ENCODE results near the gene SUMO4.

Gene SUMO4

GRCh38 chr6:149366267-149366921 is 33.7 kb upstream of the SUMO4 start:
- H3K27me3 ChIP-seq: no peaks in the 10 kb centered on the region
- TF ChIP-seq, protein P1, sequence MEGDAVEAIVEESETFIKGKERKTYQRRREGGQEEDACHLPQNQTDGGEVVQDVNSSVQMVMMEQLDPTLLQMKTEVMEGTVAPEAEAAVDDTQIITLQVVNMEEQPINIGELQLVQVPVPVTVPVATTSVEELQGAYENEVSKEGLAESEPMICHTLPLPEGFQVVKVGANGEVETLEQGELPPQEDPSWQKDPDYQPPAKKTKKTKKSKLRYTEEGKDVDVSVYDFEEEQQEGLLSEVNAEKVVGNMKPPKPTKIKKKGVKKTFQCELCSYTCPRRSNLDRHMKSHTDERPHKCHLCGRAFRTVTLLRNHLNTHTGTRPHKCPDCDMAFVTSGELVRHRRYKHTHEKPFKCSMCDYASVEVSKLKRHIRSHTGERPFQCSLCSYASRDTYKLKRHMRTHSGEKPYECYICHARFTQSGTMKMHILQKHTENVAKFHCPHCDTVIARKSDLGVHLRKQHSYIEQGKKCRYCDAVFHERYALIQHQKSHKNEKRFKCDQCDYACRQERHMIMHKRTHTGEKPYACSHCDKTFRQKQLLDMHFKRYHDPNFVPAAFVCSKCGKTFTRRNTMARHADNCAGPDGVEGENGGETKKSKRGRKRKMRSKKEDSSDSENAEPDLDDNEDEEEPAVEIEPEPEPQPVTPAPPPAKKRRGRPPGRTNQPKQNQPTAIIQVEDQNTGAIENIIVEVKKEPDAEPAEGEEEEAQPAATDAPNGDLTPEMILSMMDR (IDR thresholded peaks at IDR 0.05): no peak
- no peak overlapping the region for H3K4me3 ChIP-seq (ENCODE audit: low read depth in 1 of 2, low read length in 1 of 2)
- no peak overlapping the region for H3K27ac ChIP-seq
- H3K4me1 ChIP-seq (ENCODE audit: control insufficient read depth in 1 of 2, insufficient read depth in 1 of 2, low read depth in 1 of 2, low read length in 1 of 2): peaks cover 0 to 1% of the 10 kb centered on the region in 2 experiments
- H3K9me3 ChIP-seq: no peaks in the 10 kb centered on the region
- peaks cover 15% of the 10 kb centered on the region for H3K36me3 ChIP-seq

DNA sequence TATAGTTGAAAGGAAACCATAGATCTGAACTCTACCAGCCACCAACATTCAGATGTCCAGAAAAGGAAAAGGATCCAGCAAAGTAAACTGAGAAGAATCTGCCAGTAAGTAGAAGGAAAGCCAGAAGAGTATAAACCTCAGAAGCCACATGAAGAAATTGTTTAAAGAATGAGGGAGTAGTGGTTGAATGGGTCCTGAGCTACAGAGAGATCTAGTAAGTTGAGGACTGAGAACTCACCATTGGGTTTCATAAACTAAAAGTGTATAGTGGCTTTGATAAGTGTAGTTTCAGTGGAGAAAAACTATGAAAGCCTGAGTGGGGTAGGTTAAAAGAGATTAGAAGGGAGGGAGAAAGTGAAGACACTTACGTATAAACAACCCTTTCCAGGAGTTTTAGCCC is 32.0 kb upstream of the SUMO4 start:
- peak overlapping the region; percentile 21 for H3K27ac ChIP-seq
- no peak overlapping the region for H3K4me3 ChIP-seq (ENCODE audit: low read depth in 1 of 2, low read length in 1 of 2)
- no peaks in the 10 kb centered on the region for H3K4me1 ChIP-seq (ENCODE audit: control insufficient read depth in 1 of 2, insufficient read depth in 1 of 2, low read depth in 1 of 2, low read length in 1 of 2)
- H3K36me3 ChIP-seq: peaks cover 16% of the 10 kb centered on the region
- H3K9me3 ChIP-seq: no peaks in the 10 kb centered on the region
- TF ChIP-seq, protein P1 (IDR thresholded peaks at IDR 0.05): no peak
- no peaks in the 10 kb centered on the region for H3K27me3 ChIP-seq

DNA sequence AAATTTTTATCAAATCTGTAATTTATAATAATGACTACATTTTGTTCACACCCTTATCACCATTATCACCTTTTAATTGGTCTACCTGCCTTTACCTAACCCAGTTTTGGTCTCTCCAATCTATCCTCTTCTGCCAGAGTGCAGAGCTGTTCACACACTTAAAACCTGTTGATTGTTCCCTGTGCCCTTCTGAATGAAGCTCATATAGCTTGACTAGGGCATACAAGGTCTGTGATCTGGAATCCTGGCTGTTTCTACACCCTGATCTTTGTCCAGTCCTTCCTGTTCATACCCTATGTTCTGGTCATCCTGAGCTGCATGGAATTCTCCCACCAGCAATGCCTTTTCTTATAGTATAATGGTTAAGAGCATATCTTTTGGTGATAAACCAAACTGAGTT is 28.9 kb upstream of the SUMO4 start:
- H3K27me3 ChIP-seq: no peaks in the 10 kb centered on the region
- H3K27ac ChIP-seq: no peak overlapping the region
- TF ChIP-seq, protein P1 (IDR thresholded peaks at IDR 0.05): no peak
- H3K9me3 ChIP-seq: no peaks in the 10 kb centered on the region
- H3K36me3 ChIP-seq: peaks cover 25% of the 10 kb centered on the region
- H3K4me1 ChIP-seq (ENCODE audit: control insufficient read depth in 1 of 2, insufficient read depth in 1 of 2, low read depth in 1 of 2, low read length in 1 of 2): no peaks in the 10 kb centered on the region
- H3K4me3 ChIP-seq (ENCODE audit: low read depth in 1 of 2, low read length in 1 of 2): no peak overlapping the region

- Histone ChIP-seq H3K36me3 (peaks cover 25% of the 10 kb centered on the region), H3K4me1 (ENCODE audit: control insufficient read depth in 1 of 2, insufficient read depth in 1 of 2, low read depth in 1 of 2, low read length in 1 of 2) (no peaks in the 10 kb centered on the region), H3K4me3 (ENCODE audit: low read depth in 1 of 2, low read length in 1 of 2) (no peak overlapping the region), H3K27ac (no peak overlapping the region), H3K27me3 (no peaks in the 10 kb centered on the region), H3K9me3 (no peaks in the 10 kb centered on the region)
- TF ChIP-seq, protein P1 (IDR thresholded peaks at IDR 0.05): no peak
Measured at GRCh38 chr6:149372062-149372461, 28.0 kb upstream of the SUMO4 start.

DNA sequence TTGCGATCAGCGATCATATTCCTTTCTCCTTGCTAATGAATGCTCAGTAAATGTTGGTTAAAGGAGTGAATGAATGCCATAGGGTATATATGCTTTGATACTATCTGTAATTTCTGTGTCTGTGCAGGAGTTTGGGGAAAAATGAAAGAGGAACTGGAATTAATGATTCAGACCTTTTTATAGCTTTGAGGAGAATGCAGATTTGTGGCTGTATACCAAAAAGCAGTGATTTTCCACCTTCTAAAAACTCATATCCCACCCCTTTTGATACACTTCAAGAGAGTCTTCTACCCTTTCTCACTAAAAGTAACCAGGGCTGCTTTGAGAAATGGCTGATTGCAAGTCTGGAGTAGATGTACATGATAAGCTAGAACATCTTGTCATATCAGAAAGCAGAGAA is 26.6 kb upstream of the SUMO4 start:
- H3K27ac ChIP-seq: peak overlapping the region; percentile 43

More for the DNA sequence above, 26.6 kb upstream of the SUMO4 start:
- H3K27me3 ChIP-seq: no peaks in the 10 kb centered on the region
- H3K36me3 ChIP-seq: peaks cover 34% of the 10 kb centered on the region
- no peaks in the 10 kb centered on the region for H3K4me1 ChIP-seq (ENCODE audit: control insufficient read depth in 1 of 2, insufficient read depth in 1 of 2, low read depth in 1 of 2, low read length in 1 of 2)
- H3K9me3 ChIP-seq: no peaks in the 10 kb centered on the region
- no peak overlapping the region for H3K4me3 ChIP-seq (ENCODE audit: low read depth in 1 of 2, low read length in 1 of 2)
- TF ChIP-seq, protein P1 (IDR thresholded peaks at IDR 0.05): no peak
